GM21619 (cell line): Measurements from ENCODE around the gene SPON2.

ENCODE experiments used
- ATAC-seq: cut with Tn5 transposase; IDR thresholded peaks from one replicate; pipeline ENCODE4 v1.9.1; 2021; ENCODE audit not compliant: unreplicated experiment

The SPON2 gene

DNA sequence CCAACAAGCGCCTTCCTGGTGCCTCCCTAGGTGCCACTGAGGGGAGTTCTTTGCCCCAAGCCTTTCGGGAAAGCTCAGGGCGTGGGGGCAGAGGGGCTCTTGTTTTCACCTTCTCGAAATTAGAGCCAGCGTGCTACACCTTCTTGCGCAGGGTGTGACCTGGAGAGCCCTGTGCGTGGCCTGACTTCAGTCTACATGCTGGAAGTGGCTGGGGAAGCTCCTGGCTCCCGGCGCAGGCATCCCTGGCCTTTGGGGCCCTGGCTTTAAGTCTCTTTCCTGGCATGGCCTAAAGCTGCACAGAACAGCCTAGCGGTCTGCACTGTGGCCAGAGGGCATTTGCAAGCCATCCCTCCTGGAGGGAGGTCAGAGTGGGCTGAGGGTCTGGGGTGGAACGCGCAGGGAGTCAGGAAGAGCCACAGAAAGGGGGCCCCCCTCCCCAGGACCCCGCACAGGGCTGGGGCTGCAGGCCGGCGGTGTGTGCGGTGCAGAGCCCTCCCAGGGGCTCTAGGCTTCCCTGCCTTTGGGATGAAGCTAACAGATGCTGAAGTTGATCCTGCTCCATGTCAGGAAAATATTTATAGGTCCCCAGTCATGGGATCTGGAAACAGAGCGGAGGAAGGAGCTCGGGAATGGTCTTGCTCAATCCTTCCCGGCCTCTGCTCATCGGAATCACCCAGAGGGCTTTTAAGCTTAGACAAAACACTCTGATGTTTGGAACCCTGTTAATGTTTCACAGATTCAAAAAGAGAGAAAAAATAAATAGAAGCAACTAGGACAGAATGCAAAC lies 781 bp upstream of the SPON2 start:
- ATAC-seq: no peak

GRCh38 chr4:1171311-1172227 lies 814 bp downstream of the SPON2 start:
- no peak for ATAC-seq

DNA sequence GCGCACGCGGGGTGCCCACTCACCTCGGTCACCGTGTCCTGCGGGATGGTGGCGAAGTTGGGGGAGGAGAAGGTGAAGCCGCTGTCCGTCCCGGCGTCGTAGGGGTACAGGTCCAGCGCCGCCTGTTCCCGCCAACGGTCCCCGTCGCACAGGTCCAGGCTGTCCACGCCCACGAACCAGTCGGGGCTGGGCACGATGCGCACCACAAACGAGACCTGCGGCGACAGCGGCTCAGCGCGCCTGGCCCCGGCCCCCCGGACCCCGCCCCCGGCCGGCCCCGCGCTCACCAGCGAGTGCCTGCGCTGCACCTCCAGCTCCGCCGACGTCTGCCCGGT lies 1.4 kb downstream of the SPON2 start:
- no peak for ATAC-seq

DNA sequence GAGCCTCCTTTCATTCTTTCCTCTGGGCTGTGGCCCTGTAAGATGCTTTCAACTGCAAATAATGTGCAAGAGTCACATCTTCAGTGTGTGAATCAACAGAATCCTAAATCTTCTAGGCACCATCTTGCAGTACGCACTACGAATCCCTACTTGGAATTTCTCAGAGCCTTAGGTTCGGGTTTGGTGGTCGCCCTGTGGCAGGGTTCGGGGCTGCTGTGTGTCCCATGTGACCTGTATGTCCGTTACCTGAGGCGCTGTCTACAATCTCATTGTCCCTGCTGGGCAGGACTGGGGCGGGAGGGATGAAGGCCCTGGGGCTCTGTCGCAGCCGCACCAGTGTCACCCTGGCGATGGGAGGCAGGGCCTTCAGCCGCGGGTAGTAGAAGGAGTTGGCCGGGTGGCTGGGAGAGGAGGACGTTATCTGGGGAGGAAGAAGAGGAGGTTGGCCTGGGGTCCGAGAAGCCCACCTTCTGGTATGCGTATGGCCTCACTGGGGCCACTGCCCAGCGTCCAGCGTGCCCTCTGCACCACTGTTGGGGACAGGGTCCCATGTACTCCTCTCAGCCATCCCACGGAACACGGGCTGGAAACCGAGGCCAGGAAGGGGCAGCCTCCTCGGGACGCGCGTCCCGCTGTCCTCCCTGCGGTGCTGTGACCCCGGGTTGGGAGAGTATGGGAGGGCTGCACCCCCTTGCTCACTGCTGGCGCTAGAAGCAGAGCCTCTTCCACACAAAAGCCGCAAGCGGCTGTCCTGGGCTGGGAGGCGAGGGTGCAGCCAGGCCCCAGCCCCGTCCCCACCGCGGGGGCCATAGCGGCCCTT lies 2.0 kb downstream of the SPON2 start:
- no peak for ATAC-seq

GRCh38 chr4:1169691-1170096 lies 2.7 kb downstream of the SPON2 start:
- ATAC-seq: no peak

DNA sequence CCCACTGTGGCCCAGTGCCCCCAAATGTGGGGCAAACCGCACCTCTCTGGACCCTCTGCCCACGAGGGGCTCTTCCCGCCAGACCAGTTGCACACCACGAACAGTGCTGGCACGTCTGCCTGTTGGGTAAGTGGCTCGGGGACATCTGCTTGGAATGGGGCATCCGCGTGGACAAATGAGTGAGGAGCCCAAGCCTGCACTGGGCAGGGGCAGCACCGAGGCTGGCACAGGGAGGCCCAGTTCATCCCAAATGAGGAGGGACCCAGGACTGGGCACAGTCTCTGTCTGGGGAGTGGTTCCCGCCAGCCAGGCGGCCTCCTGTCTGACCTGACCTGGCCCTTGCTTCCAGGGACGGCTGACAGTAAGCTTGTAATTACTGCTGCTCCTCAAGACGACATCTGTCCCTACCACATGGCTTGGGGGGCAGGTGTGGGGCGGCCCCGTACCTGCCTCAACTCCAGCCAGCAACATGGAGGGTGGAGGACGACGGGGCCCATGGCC lies 3.2 kb downstream of the SPON2 start:
- no peak for ATAC-seq

DNA sequence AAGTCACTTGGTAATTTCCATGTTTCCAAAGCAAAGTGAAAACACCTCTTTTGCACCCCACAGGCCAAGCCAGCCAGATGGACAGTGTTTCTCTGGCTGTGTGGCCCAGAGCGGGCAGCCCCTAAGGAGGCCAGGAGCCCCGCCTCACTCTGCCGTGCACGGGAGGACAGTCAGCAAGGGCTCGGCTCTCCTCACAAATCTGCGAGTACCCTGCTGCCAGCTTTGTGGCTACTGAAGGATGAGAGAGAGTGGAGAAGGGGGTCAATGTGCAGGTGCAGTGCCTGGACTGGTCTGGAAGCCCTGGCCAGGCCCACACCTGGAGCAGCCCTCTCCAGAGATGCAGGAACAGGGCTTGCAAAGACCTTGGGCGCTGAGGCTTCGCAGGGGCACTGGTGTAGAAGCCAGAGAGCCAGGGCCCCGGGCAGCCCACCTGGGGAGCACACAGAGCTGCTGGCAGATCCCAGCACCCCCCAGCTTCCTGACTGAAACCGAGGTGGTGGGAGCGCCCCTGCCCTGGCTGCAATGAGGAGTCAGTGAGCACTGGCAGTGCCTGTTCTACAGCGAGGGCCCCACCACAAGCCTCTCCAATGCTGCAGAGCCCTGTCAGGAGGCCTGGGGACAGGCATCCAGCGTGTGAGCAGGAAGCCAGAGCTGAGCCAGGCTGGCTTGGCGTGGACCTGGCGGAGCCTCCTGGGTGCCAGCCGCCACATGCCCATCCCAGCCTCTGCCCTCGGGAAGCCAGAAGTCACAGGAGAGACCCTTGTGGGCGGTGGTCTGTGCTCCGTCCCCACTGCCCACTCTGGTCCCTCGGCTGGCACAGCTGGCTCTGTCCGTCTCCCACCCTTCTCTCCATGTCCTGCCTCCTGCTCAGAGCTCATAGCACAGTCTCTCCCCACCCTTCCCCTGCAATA lies 3.9 kb downstream of the SPON2 start:
- no peak for ATAC-seq

DNA sequence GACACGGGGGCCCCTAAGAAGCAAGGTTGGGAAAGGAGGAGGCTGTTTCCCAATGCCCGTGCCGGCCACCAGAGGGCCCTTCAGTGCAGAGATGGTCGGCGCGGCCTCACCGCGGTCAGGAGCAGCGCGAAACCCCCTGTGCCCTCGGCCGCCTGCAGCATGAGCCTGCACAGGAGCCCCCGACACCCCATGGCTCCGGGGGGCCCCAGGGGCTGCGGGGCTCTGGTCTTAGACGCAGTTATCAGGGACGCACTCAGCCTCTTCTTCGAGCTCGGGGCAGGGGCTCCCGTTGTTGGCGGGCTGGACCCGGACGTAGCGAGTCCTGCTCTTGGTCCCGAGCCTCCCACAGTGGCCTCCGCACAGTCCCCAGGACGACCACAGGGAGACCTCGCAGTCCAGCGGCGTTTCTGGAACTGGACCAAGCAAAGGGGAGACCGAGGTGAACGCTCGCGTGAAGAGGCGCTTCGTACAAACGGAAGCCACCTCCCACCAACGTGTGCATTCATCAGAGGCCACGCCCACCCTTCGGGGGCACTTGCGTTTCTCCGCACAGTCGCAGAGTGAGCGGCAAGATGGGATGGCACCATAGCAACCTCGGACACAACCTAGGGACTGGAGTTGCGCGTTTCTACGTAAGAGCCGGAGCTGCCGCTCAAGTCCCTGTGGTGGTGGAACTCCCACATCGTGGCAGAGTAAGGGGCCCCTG lies 5.0 kb downstream of the SPON2 start:
- ATAC-seq: peak; percentile 82

GRCh38 chr4:1166509-1167243 lies 5.7 kb downstream of the SPON2 start:
- no peak for ATAC-seq

GRCh38 chr4:1164956-1165545 lies 7.3 kb downstream of the SPON2 start:
- ATAC-seq: no peak

- ATAC-seq: no peak
These were observed 7.9 kb downstream of the SPON2 start for GRCh38 chr4:1164444-1164843.

DNA sequence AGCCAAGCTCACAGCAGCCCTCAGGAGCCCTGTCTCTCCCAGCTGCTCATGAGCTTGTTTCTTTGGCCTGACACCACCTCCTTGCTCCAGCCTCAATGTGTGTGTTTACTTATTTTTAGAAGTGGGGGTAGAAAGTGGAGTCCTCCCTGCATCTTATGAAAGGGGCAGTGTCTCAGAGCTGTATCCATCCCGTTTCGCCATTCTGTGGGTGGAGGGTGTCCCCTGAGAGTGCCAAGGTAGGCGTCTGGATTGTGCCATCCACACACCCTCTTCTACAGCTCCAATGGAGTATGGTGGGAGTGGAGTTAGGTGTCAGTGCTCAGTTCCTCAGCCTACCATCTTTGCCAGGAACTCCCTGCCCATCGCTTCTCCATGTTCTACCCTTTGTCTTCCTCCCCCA lies 8.3 kb downstream of the SPON2 start:
- ATAC-seq: no peak

DNA sequence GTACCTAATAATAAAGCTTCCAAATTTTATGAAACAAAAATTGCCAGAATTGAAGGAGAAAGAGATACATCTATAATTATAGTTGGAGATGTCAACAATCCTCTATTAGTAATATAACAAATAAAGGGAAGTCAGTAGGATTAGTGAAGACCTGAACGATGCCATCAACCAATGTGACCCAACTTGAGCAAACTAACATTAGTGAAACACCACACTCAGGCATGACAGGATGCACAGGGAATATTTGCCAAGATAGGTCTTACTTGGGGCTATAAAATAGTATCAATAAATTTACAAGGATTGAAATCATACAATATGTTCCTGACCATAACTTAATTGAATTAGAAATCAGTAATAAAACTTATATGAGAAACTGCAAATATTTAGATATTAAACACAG lies 12.0 kb downstream of the SPON2 start:
- ATAC-seq: no peak

- ATAC-seq: no peak
These were observed 16.3 kb downstream of the SPON2 start for GRCh38 chr4:1156069-1156468.

GRCh38 chr4:1155314-1155713 lies 17.1 kb downstream of the SPON2 start:
- ATAC-seq: no peak

GRCh38 chr4:1154523-1155182 lies 17.7 kb downstream of the SPON2 start:
- ATAC-seq: no peak

DNA sequence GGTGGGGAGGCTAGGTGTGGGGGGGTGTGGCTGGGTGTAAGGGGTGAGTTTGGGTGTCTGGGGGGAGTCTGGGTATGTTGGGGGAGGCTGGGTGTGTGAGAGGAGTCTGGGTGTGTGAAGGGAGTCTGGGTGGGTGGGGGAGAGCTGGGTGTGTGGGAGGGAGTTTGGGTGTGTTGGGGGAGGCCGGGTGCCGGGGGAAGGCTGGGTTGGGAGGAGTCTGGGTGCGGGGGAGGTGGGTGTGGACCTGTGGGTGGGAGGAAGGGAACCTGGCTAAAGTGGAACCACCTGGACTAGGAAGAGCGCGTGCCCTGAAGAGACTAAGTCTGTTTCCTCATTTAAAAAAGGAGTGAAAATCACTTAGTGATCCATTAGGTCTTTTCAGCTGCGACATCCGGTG lies 18.3 kb downstream of the SPON2 start:
- no peak for ATAC-seq

GRCh38 chr4:1153567-1154090 lies 18.8 kb downstream of the SPON2 start:
- ATAC-seq: no peak
